Suprapubic skin (tissue), 4 donors: ENCODE measurements around the gene TOR1B.

Experiments
- CTCF ChIP-seq, 2 donors: fragments of 200-600 bp in 1 of 2; fragments of 450-650 bp in 1 of 2; sonication (generic) in 1 of 2; IDR thresholded peaks; one replicate each; pipeline ENCODE4 v1.5.1; 2016 to 2019; ENCODE audit warnings: antibody characterized with exemption in 2 of 2, mild to moderate bottlenecking in 1 of 2, moderate library complexity in 1 of 2
- EP300 ChIP-seq: sonication (generic); formaldehyde crosslinking; IDR thresholded peaks from one replicate; pipeline ENCODE4 v1.6.1; 2017; ENCODE audit warnings: antibody characterized with exemption
- POLR2A ChIP-seq, 2 donors: fragments of 450-650 bp; IDR thresholded peaks; one replicate each; pipeline ENCODE4 v1.6.1; 2017; ENCODE audit warnings: antibody characterized with exemption in 2 of 2, mild to moderate bottlenecking in 2 of 2, moderate library complexity in 2 of 2
- POLR2AphosphoS5 ChIP-seq, 3 donors: sonication (generic); formaldehyde crosslinking; IDR thresholded peaks; one replicate each; pipeline ENCODE4 v1.6.1; 2017; ENCODE audit warnings: antibody characterized with exemption in 3 of 3

DNA sequence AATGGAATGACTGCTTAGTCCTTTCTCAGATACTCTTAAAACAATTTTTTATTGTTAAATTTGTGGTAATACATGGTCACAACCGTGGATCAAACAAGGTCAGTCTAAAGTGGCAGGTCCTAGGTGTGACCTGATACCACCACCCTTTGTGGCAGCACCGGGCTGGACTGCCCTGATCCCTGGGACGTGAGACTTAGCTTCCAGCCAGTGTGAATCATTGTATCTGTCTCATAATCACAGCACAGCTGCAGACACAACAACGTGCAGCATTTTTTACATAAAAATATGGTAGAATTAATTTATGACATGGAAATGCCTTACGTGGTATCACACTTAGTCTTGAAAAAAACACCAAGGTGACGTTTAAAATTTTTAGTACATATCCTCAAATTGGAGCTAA is 7.8 kb downstream of the TOR1B start:
- TF ChIP-seq POLR2A (IDR thresholded peaks at IDR 0.05) (no peak), EP300 (no peak), CTCF (IDR thresholded peaks at IDR 0.05) (no peak), POLR2AphosphoS5 (IDR thresholded peaks at IDR 0.05) (no peak)
